Measurements from ENCODE around the gene ODR4.

Gene ODR4

GRCh38 chr1:186421446-186421845 lies 45.8 kb downstream of the ODR4 start:
- TF ChIP-seq CTCF (IDR thresholded peaks at IDR 0.05; ENCODE audit: low read depth, low read length) = no peak
- H3K4me3 ChIP-seq (replicated peaks in 1 of 2; ENCODE audit: low read depth in 2 of 2, low read length in 2 of 2) = no peak overlapping the region
- no peak for DNase-seq (ENCODE audit: low read depth in 2 of 2)

GRCh38 chr1:186424539-186424938 lies 48.9 kb downstream of the ODR4 start:
- TF ChIP-seq CTCF (IDR thresholded peaks at IDR 0.05; ENCODE audit: low read depth, low read length) = no peak
- peak in 1 of 2 donors; percentile 64 for DNase-seq (ENCODE audit: low read depth in 2 of 2)
- no peak overlapping the region for H3K4me3 ChIP-seq (replicated peaks in 1 of 2; ENCODE audit: low read depth in 2 of 2, low read length in 2 of 2)

GRCh38 chr1:186426118-186426517 lies 50.5 kb downstream of the ODR4 start:
- no peak for DNase-seq (ENCODE audit: low read depth in 2 of 2)
- no peak overlapping the region for H3K4me3 ChIP-seq (replicated peaks in 1 of 2; ENCODE audit: low read depth in 2 of 2, low read length in 2 of 2)
- no peak for TF ChIP-seq CTCF (IDR thresholded peaks at IDR 0.05; ENCODE audit: low read depth, low read length)

- TF ChIP-seq CTCF (IDR thresholded peaks at IDR 0.05; ENCODE audit: low read depth, low read length) = no peak
- peak in 1 of 2 donors; percentile 48 for DNase-seq (ENCODE audit: low read depth in 2 of 2)
- H3K4me3 ChIP-seq (replicated peaks in 1 of 2; ENCODE audit: low read depth in 2 of 2, low read length in 2 of 2) = no peak overlapping the region
These were observed 53.4 kb downstream of the ODR4 start for GRCh38 chr1:186429017-186429416.

- TF ChIP-seq CTCF (IDR thresholded peaks at IDR 0.05; ENCODE audit: low read depth, low read length) = no peak
- H3K4me3 ChIP-seq (replicated peaks in 1 of 2; ENCODE audit: low read depth in 2 of 2, low read length in 2 of 2) = no peak overlapping the region
- peak; percentile 14 to 52 for DNase-seq (ENCODE audit: low read depth in 2 of 2)
These were observed 59.7 kb downstream of the ODR4 start for GRCh38 chr1:186435336-186435735.

GRCh38 chr1:186438567-186438966 lies 62.9 kb downstream of the ODR4 start:
- TF ChIP-seq CTCF (IDR thresholded peaks at IDR 0.05; ENCODE audit: low read depth, low read length) = no peak
- no peak for DNase-seq (ENCODE audit: low read depth in 2 of 2)
- H3K4me3 ChIP-seq (replicated peaks in 1 of 2; ENCODE audit: low read depth in 2 of 2, low read length in 2 of 2) = no peak overlapping the region

- DNase-seq (ENCODE audit: low read depth in 2 of 2) = no peak
- TF ChIP-seq CTCF (IDR thresholded peaks at IDR 0.05; ENCODE audit: low read depth, low read length) = no peak
These were observed 64.9 kb downstream of the ODR4 start for GRCh38 chr1:186440584-186440983.

More at GRCh38 chr1:186440584-186440983, 64.9 kb downstream of the ODR4 start:
- no peak overlapping the region for H3K4me3 ChIP-seq (replicated peaks in 1 of 2; ENCODE audit: low read depth in 2 of 2, low read length in 2 of 2)
